Measurements from ENCODE around the gene SYNJ2. TPM values are rescaled to one million over a fixed set of nuclear protein-coding genes. Genes with fewer than 3 reads are reported as not detected.

Gene SYNJ2
- polyA plus RNA-seq, 6 donors from 2014 or later = 2.4 to 9.5 (median 4.7) TPM

DNA sequence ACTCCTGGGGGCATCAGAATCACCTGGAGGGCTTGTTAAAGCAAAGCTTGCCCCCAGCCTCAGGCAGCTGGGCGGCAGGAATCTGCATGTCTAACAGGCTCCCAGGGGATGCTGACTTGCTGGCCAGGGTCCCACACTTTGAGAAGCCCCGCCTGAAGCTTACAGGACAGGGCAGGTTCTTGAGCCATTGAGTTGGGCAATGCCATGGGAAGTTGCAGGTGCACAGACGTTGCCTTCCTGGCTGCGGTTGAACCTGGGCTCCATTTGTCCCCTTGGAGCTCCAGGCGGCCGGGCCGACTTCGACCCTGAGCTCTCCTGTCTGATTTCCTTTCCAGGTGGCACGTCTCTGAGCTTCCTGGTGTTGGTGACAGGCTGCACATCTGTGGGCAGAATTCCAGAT is 46.8 kb downstream of the SYNJ2 start:
- no peak overlapping the region for H3K4me3 Mint-ChIP-seq
- no peak for DNase-seq
- H3K36me3 Mint-ChIP-seq = no peaks in the 10 kb centered on the region
- H3K27ac Mint-ChIP-seq = peak overlapping the region in 1 of 6 donors; percentile 69
- H3K9me3 Mint-ChIP-seq = no peaks in the 10 kb centered on the region
- H3K27me3 Mint-ChIP-seq = no peaks in the 10 kb centered on the region
- peaks cover 28 to 38% (median 38%) of the 10 kb centered on the region in 3 donors for H3K4me1 Mint-ChIP-seq
- ATAC-seq (ENCODE audit: low read depth in 2 of 2) = no peak

DNA sequence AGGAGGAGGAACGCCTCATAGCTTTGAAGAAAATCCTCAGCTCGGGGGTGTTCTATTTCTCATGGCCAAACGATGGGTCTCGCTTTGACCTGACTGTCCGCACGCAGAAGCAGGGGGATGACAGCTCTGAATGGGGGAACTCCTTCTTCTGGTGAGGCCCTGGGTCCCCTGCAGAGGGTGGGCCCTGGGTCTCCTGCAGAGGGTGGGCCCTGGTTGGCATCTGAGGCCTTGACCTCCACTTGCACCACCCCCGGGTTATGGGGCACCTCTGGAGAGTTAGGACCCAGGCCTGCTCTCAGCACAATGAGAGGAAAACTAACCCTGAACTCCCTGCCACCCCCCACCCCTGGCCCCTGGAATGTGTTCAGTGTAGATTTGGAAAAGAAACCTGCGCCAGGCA is 47.2 kb downstream of the SYNJ2 start:
- H3K4me3 Mint-ChIP-seq = peak overlapping the region in 1 of 8 donors; percentile 51
- no peaks in the 10 kb centered on the region for H3K36me3 Mint-ChIP-seq
- DNase-seq (no peak), ATAC-seq (ENCODE audit: low read depth in 2 of 2) (no peak)
- peaks cover 28 to 38% (median 38%) of the 10 kb centered on the region in 3 donors for H3K4me1 Mint-ChIP-seq
- no peaks in the 10 kb centered on the region for H3K27me3 Mint-ChIP-seq
- H3K27ac Mint-ChIP-seq = peak overlapping the region in 1 of 6 donors; percentile 69
- no peaks in the 10 kb centered on the region for H3K9me3 Mint-ChIP-seq

DNA sequence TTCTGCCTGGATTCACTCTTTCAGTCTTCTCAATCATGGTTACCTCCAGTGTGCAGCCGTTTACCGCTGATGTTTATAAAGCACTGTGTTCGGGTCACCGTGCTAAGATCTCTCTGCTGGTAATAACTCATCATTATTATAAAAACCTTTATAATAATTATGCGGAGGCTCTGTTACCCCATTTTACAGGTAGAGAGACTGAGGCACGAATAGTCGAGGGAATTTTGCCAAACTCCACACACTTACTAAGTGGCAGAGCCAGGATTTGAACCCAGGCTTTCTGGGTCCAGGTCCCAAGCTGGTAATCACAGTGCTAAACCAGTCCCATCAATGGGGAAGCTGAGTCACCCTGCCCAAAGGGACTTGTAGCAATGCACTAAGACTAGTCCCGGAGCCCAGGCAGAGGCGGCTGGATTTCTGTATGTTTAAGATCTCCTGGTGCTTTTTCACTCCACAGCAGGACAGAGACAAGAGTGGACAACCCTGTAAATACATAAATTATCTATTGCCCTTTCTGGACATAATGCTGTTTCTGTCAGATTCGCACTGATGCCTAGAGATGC is 48.1 kb downstream of the SYNJ2 start:
- H3K36me3 Mint-ChIP-seq = no peaks in the 10 kb centered on the region
- H3K9me3 Mint-ChIP-seq = no peaks in the 10 kb centered on the region
- no peak for DNase-seq
- no peaks in the 10 kb centered on the region for H3K27me3 Mint-ChIP-seq
- no peak for ATAC-seq (ENCODE audit: low read depth in 2 of 2)
- no peak overlapping the region for H3K4me3 Mint-ChIP-seq
- peak overlapping the region in 1 of 6 donors; percentile 57 for H3K27ac Mint-ChIP-seq
- H3K4me1 Mint-ChIP-seq = peaks cover 28 to 38% (median 33%) of the 10 kb centered on the region in 3 donors

DNA sequence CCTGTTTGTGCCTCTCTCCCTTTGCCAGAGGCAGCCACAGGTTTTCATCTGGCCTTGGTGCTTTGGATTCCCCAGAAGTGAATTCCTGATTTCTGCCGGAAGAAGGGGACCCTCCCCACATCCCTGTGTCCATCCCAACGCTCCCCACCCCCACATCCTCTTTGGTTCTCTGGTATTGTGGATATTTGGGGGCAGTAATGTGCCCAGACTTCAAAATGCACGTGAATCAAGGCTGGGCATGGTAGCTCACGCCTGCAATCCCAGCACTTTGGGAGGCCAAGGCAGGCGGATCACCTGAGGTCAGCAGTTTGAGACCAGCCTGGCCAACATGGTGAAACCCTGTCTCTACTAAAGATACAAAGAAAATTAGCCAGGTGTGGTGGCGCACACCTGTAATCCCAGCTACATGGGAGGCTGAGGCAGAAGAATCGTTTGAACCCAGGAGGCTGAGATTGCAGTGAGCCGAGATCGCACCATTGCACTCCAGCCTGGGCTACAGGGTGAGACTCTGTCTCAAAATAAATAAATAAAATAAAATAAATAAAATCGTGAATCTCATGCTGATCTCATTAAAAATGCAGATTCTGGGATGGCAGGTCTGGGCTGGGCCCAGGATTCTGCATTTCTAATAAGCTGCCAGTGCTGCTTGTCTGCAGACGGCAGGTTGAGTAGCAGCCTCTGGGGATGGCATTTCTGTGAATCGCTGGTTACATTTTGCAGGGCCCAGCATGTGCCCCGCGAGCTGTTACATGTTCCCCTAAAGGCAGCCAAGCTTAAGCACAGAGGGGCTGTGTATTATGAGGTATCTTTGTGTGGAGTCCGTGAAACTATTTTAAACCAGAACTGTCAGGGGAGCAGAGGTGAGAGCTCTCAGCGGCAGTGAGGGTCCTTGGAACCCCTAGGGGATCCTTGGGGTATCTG is 49.0 kb downstream of the SYNJ2 start:
- Mint-ChIP-seq H3K4me3 (peak overlapping the region in 6 of 8 donors; percentile 3 to 81 (median 62)), H3K27me3 (no peaks in the 10 kb centered on the region), H3K36me3 (no peaks in the 10 kb centered on the region), H3K27ac (peak overlapping the region; percentile 82 to 98 (median 90)), H3K4me1 (peaks cover 28 to 37% (median 33%) of the 10 kb centered on the region in 3 donors), H3K9me3 (no peaks in the 10 kb centered on the region)
- ATAC-seq (ENCODE audit: low read depth in 2 of 2) = peak in 1 of 2 donors; percentile 3
- peak; percentile 7 for DNase-seq

DNA sequence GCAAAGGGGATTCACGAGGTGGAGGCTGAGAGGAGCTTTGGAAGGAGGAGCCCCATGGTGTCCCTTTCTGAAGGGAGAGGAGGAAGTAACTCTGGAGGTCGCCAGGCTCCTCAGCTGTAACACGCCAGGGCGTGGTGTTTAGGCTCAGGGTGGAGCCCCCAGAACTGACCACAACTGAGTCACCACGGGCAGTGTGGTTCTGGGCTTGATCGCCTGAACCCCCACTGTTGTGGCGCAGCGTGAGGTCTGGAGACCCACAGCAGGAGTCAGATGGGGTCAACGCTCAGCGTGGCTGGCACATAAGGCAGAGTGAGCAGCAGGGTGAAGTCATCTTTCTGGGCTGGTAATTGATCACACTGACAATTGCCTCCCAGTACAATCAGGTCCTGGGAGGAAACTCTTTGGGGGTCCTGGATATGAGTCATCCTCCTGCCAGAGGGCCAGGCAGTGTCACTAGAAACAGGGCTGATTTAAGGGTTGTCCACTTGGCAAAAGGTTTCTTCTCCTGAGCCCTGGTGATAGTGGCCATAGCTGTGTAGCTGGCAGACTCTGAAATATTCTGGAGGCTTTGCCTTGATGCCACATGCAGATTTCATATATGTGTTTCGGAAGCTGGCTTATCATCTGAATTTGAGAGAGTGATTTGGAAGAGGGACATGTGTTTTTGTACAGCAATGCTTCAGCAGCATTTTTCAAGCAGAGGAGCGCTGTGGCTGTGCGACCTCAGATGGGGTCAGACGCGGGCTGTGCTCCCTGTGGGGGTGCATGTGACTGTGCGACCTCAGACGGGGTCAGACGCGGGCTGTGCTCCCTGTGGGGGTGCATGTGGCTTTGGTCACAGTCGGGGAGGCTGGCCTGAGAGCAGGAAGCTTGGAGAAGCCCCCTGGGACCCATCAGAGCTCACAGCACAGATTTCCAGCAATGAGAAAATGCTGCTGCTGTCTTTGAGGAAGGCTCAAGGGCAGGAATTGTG is 50.0 kb downstream of the SYNJ2 start:
- Mint-ChIP-seq H3K9me3 (peaks cover 0 to 7% (median 5%) of the 10 kb centered on the region in 7 donors), H3K36me3 (peaks cover 7% of the 10 kb centered on the region in 2 donors), H3K4me3 (peak overlapping the region in 5 of 8 donors; percentile 45 to 81 (median 62)), H3K27me3 (no peaks in the 10 kb centered on the region), H3K27ac (peak overlapping the region; percentile 82 to 98 (median 90)), H3K4me1 (peaks cover 19 to 27% (median 24%) of the 10 kb centered on the region in 3 donors)
- ATAC-seq (ENCODE audit: low read depth in 2 of 2) (no peak), DNase-seq (peak; percentile 11)

DNA sequence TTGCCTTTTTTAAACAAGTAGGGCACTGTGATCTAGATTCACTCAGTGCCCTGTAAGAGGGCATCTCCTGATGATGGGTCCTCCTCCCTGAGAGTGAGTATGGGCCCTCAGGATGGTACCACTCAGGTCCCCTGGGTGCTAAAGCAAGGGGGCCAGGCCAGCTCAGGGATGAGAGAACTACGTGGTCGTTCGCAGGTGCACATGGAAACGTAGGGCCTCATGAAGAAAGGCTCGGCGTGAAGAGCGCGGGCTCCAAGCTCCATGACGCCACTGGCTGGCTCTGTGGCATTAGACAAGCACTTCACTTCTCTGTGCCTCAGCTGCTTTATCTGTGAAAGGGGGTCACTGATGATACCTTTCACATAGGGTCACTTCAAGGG is 50.7 kb downstream of the SYNJ2 start:
- ATAC-seq (ENCODE audit: low read depth in 2 of 2) (no peak), DNase-seq (no peak)
- Mint-ChIP-seq H3K4me1 (peaks cover 16 to 20% (median 17%) of the 10 kb centered on the region in 3 donors), H3K27me3 (no peaks in the 10 kb centered on the region), H3K9me3 (peaks cover 0 to 7% (median 5%) of the 10 kb centered on the region in 7 donors), H3K27ac (no peak overlapping the region), H3K4me3 (no peak overlapping the region), H3K36me3 (peaks cover 7% of the 10 kb centered on the region in 2 donors)

DNA sequence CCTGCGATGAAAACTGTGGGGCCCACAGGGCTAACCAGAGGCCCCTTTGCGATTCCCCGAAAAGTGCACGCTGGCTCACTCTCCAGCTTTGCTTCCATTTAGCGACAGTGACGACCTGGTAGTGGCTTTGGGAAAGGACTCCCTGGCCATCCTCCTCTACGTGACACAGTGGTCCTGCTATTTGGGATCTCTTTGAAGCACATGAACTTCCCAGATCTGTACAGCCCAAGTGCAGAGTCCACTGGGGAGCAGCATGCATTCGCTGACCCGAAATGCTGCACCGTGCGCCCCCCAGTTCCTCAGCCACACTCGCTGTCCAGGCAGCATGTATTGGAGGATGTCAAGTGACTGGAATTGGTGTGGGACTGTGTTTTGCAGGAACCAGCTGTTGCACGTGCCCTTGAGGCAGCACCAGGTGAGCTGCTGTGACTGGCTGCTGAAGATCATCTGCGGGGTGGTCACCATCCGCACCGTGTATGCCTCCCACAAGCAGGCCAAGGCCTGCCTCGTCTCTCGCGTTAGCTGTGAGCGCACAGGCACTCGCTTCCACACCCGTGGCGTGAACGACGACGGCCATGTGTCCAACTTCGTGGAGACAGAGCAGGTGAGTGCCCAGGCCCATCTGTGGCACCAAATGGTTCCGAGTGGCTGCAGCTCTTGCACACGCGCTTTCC is 51.6 kb downstream of the SYNJ2 start:
- H3K27ac Mint-ChIP-seq = peak overlapping the region in 1 of 6 donors; percentile 83

DNA sequence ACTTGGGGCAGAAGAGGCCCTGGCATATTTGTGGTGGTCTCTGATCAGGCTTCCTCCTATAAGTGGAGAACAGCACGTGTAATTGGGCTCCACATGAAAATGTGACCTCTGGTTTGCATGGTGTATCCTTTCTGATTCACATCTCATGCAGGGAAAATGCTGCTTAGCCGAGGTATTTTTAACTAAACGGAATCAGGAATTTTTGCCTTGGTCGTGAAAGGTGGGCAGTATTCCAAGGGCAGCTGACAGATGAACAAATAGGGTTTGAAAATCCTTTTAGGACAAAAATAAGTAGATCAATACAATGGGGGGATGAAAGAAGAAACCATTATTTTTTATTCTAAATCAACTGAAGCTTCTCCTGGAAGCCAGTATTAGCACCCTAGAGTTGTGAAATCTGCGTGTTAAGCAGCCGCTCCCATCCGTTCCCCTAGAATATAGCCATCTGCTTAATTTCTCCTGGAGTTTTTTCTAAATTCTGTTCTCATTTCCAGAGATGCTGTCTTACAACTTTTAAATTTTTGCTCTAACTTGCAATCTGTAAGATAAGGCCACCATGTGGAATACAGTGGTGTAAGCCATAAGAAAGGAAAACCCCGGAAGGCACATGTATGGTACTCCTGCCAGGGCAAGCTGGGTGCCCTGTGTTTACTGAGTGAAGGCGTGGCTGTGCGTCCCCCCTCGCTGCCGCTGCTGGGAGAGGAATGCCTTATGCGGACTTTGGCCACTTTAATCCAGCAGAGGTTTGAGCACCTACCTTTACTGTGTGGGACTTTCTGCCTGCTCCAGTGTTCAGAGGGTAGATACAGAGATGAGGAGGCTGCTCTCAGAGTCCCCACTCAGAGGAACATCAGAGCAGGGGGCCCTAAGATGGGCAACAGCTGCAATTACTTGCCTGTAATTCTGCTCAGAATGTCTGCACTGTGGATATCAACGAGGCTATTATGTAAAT is 52.4 kb downstream of the SYNJ2 start:
- Mint-ChIP-seq H3K4me3 (no peak overlapping the region), H3K27me3 (no peaks in the 10 kb centered on the region), H3K36me3 (peaks cover 7% of the 10 kb centered on the region in 2 donors), H3K4me1 (peaks cover 11 to 22% (median 18%) of the 10 kb centered on the region in 3 donors), H3K9me3 (peaks cover 0 to 7% (median 5%) of the 10 kb centered on the region in 7 donors), H3K27ac (no peak overlapping the region)
- DNase-seq = no peak
- ATAC-seq (ENCODE audit: low read depth in 2 of 2) = no peak

More for the DNA sequence above, 51.6 kb downstream of the SYNJ2 start:
- H3K9me3 Mint-ChIP-seq = peaks cover 0 to 7% (median 5%) of the 10 kb centered on the region in 7 donors
- peaks cover 11 to 18% (median 16%) of the 10 kb centered on the region in 3 donors for H3K4me1 Mint-ChIP-seq
- DNase-seq = no peak
- no peak for ATAC-seq (ENCODE audit: low read depth in 2 of 2)
- H3K36me3 Mint-ChIP-seq = peaks cover 7% of the 10 kb centered on the region in 2 donors
- no peak overlapping the region for H3K4me3 Mint-ChIP-seq
- H3K27me3 Mint-ChIP-seq = no peaks in the 10 kb centered on the region

DNA sequence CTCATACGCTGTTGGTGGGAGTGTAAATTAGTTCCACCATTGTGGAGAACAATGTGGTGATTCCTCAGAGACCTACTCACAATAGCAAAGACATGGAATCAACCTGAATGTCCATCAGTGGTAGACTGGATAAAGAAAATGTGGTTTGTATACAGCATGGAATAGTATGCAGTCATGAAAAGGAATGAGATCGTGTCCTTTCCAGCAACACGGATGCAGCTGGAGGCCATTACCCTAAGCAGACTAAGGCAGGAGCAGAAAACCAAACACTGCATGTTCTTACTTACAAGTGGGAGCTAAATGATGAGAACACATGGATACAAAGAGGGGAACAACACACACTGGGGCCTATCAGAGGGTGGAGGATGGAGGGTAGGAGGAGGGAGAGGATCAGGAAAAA is 54.6 kb downstream of the SYNJ2 start:
- peaks cover 7% of the 10 kb centered on the region in 2 donors for H3K36me3 Mint-ChIP-seq
- H3K27me3 Mint-ChIP-seq = no peaks in the 10 kb centered on the region
- no peak for ATAC-seq (ENCODE audit: low read depth in 2 of 2)
- H3K4me3 Mint-ChIP-seq = no peak overlapping the region
- peaks cover 0 to 7% (median 5%) of the 10 kb centered on the region in 7 donors for H3K9me3 Mint-ChIP-seq
- DNase-seq = no peak
- peaks cover 7 to 12% (median 8%) of the 10 kb centered on the region in 3 donors for H3K4me1 Mint-ChIP-seq
- no peak overlapping the region for H3K27ac Mint-ChIP-seq

DNA sequence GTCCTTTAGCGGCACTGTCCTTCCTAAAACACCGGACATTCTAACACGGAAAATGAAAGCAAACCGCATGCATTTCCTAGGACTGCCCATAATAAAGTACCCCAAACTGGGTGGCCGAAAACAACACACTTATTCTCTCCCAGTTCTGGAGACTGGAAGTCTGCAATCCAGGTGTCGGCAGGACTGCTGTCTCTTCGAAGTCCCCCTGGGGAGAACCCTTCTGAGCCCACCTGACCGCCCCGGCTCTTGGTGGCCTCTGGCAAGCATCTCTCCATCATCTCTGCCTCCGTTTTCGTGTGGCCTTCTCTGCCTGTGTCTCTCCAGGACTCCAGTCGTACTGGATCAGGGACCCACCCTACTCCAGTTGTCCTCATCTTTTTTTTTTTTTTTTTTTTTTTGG is 55.4 kb downstream of the SYNJ2 start:
- Mint-ChIP-seq H3K9me3 (peaks cover 0 to 7% (median 5%) of the 10 kb centered on the region in 7 donors), H3K27me3 (no peaks in the 10 kb centered on the region), H3K4me1 (peaks cover 0 to 6% (median under 1%) of the 10 kb centered on the region in 3 donors), H3K36me3 (peaks cover 7% of the 10 kb centered on the region in 2 donors), H3K27ac (no peak overlapping the region), H3K4me3 (no peak overlapping the region)
- ATAC-seq (ENCODE audit: low read depth in 2 of 2) (no peak), DNase-seq (no peak)

DNA sequence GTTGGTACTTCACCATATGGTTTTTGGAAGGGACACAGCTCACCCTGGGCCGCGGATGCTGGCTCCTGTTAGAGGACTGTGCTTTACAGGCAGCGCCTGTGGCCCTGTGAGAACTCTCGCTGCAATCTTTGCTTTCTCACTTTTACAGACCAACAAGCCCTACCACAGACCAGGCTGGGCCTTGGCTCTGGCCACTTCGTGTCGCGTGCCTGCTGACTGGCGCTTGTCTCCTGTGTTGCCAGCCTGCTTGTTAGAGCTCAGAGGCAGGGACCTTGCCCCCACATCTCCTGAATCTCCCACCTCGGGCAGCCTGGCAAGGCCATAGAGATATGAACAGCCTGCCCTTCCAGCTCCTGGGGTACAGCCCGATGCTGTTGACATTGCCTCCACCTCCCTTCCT is 56.1 kb downstream of the SYNJ2 start:
- peaks cover 0 to 6% (median 0%) of the 10 kb centered on the region in 3 donors for H3K4me1 Mint-ChIP-seq
- peaks cover 7% of the 10 kb centered on the region in 2 donors for H3K36me3 Mint-ChIP-seq
- no peak overlapping the region for H3K27ac Mint-ChIP-seq
- no peak for DNase-seq
- ATAC-seq (ENCODE audit: low read depth in 2 of 2) = no peak
- H3K4me3 Mint-ChIP-seq = no peak overlapping the region
- no peaks in the 10 kb centered on the region for H3K27me3 Mint-ChIP-seq
- peaks cover 0 to 7% (median 5%) of the 10 kb centered on the region in 7 donors for H3K9me3 Mint-ChIP-seq

Data from naive B cell (primary cell).